HCT116 (cell line): ENCODE data around the gene MPC1.

ENCODE experiments used
- EZH2 ChIP-seq: fragments of 200-600 bp; sonication (generic); IDR thresholded peaks from 2 replicates; pipeline ENCODE4 v1.6.1; 2017; ENCODE audit warnings: antibody characterized with exemption, mixed run types
- EZH2phosphoT487 ChIP-seq: fragments of 200-600 bp; IDR thresholded peaks from 2 replicates; pipeline ENCODE4 v1.6.1; 2018; ENCODE audit warnings: antibody characterized with exemption, borderline replicate concordance
- POLR2AphosphoS5 ChIP-seq: IDR thresholded peaks from 2 replicates; pipeline ENCODE4 v1.6.1; 2011; ENCODE audit warnings: mild to moderate bottlenecking, low read depth, low read length, moderate library complexity
- RAD21 ChIP-seq: IDR thresholded peaks from 2 replicates; pipeline ENCODE4 v1.6.1; 2012; ENCODE audit warnings: low read depth, mild to moderate bottlenecking
- SP1 ChIP-seq: IDR thresholded peaks from 2 replicates; pipeline ENCODE4 v1.6.1; 2012; ENCODE audit warnings: low read depth
- YY1 ChIP-seq: IDR thresholded peaks from 2 replicates; pipeline ENCODE4 v1.6.1; 2011; ENCODE audit warnings: low read length, low read depth, moderate library complexity, mild to moderate bottlenecking; ENCODE audit not compliant: insufficient replicate concordance; ENCODE audit errors: extremely low read depth
- TF ChIP-seq, protein P1 (sequence below), 3 experiments: fragments of 200-600 bp in 1 of 3; sonication (generic) in 1 of 3; IDR thresholded peaks in 2 of 3; conservative IDR thresholded peaks in 1 of 3; 2 replicates each; pipeline ENCODE4 v1.5.1; 2012 to 2017; ENCODE audit warnings: low read depth in 2 of 3, low read length in 2 of 3, antibody characterized with exemption in 1 of 3, borderline replicate concordance in 1 of 3, control low read depth in 1 of 3, mild to moderate bottlenecking in 1 of 3, mixed read lengths in 1 of 3, mixed run types in 1 of 3, moderate library complexity in 1 of 3; ENCODE audit not compliant: insufficient read depth in 1 of 3
- TF ChIP-seq, protein P2 (sequence below): IDR thresholded peaks from 2 replicates; pipeline ENCODE4 v1.6.1; 2012; ENCODE audit warnings: low read depth

DNA sequence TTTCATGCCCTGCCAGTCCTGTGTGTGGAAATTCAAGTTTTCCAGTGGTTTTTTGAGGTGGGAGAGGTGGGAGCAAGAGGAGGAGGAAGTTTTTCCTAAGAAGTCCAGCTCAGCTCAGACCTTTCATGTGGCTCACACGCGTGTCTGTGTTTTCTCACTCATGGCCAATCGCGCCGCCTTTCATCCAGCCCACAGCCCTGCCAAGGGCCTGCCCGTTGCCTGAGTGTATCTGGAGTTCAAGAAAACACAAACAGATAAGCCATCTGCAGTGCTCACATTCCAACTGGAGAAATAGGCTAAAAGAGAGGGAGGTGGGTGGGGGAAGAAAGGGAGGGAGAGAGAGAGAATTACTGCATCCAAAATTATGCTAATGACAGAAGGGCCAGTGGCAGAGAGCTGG lies 12.6 kb upstream of the MPC1 start:
- TF ChIP-seq, protein P1, sequence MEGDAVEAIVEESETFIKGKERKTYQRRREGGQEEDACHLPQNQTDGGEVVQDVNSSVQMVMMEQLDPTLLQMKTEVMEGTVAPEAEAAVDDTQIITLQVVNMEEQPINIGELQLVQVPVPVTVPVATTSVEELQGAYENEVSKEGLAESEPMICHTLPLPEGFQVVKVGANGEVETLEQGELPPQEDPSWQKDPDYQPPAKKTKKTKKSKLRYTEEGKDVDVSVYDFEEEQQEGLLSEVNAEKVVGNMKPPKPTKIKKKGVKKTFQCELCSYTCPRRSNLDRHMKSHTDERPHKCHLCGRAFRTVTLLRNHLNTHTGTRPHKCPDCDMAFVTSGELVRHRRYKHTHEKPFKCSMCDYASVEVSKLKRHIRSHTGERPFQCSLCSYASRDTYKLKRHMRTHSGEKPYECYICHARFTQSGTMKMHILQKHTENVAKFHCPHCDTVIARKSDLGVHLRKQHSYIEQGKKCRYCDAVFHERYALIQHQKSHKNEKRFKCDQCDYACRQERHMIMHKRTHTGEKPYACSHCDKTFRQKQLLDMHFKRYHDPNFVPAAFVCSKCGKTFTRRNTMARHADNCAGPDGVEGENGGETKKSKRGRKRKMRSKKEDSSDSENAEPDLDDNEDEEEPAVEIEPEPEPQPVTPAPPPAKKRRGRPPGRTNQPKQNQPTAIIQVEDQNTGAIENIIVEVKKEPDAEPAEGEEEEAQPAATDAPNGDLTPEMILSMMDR (IDR thresholded peaks at IDR 0.05 in 2 of 3, conservative IDR thresholded peaks at IDR 0.05 in 1 of 3; ENCODE audit: borderline replicate concordance in 1 of 3, insufficient read depth in 1 of 3, low read depth in 2 of 3, low read length in 2 of 3) = no peak
- TF ChIP-seq EZH2 (no peak), SP1 (no peak), YY1 (no peak), POLR2AphosphoS5 (no peak), RAD21 (no peak), EZH2phosphoT487 (no peak)
- TF ChIP-seq, protein P2, sequence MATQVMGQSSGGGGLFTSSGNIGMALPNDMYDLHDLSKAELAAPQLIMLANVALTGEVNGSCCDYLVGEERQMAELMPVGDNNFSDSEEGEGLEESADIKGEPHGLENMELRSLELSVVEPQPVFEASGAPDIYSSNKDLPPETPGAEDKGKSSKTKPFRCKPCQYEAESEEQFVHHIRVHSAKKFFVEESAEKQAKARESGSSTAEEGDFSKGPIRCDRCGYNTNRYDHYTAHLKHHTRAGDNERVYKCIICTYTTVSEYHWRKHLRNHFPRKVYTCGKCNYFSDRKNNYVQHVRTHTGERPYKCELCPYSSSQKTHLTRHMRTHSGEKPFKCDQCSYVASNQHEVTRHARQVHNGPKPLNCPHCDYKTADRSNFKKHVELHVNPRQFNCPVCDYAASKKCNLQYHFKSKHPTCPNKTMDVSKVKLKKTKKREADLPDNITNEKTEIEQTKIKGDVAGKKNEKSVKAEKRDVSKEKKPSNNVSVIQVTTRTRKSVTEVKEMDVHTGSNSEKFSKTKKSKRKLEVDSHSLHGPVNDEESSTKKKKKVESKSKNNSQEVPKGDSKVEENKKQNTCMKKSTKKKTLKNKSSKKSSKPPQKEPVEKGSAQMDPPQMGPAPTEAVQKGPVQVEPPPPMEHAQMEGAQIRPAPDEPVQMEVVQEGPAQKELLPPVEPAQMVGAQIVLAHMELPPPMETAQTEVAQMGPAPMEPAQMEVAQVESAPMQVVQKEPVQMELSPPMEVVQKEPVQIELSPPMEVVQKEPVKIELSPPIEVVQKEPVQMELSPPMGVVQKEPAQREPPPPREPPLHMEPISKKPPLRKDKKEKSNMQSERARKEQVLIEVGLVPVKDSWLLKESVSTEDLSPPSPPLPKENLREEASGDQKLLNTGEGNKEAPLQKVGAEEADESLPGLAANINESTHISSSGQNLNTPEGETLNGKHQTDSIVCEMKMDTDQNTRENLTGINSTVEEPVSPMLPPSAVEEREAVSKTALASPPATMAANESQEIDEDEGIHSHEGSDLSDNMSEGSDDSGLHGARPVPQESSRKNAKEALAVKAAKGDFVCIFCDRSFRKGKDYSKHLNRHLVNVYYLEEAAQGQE = no peak
